BLaER1 (cell line): Measurements from ENCODE around the gene BLNK.
"Not testable (repeated sequence)": the region's sequence is repeated elsewhere in the genome, so short reads cannot be mapped to it uniquely, and the experiment has no call there.

Experiments
- H3K27ac ChIP-seq: shearing (Covaris generic); formaldehyde crosslinking; 2 replicates; pipeline ENCODE4 v1.8.1; 2022
- H3K27me3 ChIP-seq: shearing (Covaris generic); formaldehyde crosslinking; 2 replicates; pipeline ENCODE4 v1.8.1; 2022
- H3K36me3 ChIP-seq: shearing (Covaris generic); formaldehyde crosslinking; 2 replicates; pipeline ENCODE4 v1.8.1; 2022
- H3K4me1 ChIP-seq: shearing (Covaris generic); formaldehyde crosslinking; 2 replicates; pipeline ENCODE4 v1.8.1; 2022
- H3K4me2 ChIP-seq: shearing (Covaris generic); formaldehyde crosslinking; 2 replicates; pipeline ENCODE4 v1.8.1; 2022
- H3K4me3 ChIP-seq: shearing (Covaris generic); formaldehyde crosslinking; 2 replicates; pipeline ENCODE4 v1.8.1; 2022
- H3K9ac ChIP-seq: shearing (Covaris generic); formaldehyde crosslinking; 2 replicates; pipeline ENCODE4 v1.8.1; 2022
- H3K9me3 ChIP-seq: shearing (Covaris generic); formaldehyde crosslinking; 2 replicates; pipeline ENCODE4 v1.8.1; 2022
- H4K20me1 ChIP-seq: shearing (Covaris generic); formaldehyde crosslinking; 2 replicates; pipeline ENCODE4 v1.8.1; 2022
- Cebpa-rat ChIP-seq: shearing (Covaris generic); IDR thresholded peaks from 2 replicates; pipeline ENCODE4 v1.8.1; 2022

The BLNK gene

GRCh38 chr10:96217711-96218110 lies 53.7 kb downstream of the BLNK start:
- TF ChIP-seq Cebpa-rat: no peak
- Histone ChIP-seq H3K27me3 (no peaks in the 10 kb centered on the region), H4K20me1 (peaks cover 10% of the 10 kb centered on the region; the same call in 1 of the 2 replicates), H3K9ac (no peak overlapping the region), H3K27ac (no peak overlapping the region), H3K4me2 (no peak overlapping the region), H3K4me3 (no peak overlapping the region), H3K36me3 (peaks cover 96% of the 10 kb centered on the region), H3K9me3 (peaks cover 3% of the 10 kb centered on the region; the same call in 1 of the 2 replicates), H3K4me1 (peaks cover 7% of the 10 kb centered on the region)

GRCh38 chr10:96216775-96217174 lies 54.6 kb downstream of the BLNK start:
- TF ChIP-seq Cebpa-rat: no peak
- Histone ChIP-seq H3K9ac (no peak overlapping the region), H3K27me3 (no peaks in the 10 kb centered on the region), H3K36me3 (peaks cover 96% of the 10 kb centered on the region), H3K4me2 (no peak overlapping the region), H3K4me3 (no peak overlapping the region), H4K20me1 (peaks cover 11% of the 10 kb centered on the region; the same call in 1 of the 2 replicates), H3K9me3 (peaks cover 3% of the 10 kb centered on the region; the same call in 1 of the 2 replicates), H3K27ac (no peak overlapping the region), H3K4me1 (peaks cover 5% of the 10 kb centered on the region)

GRCh38 chr10:96212911-96213310 lies 58.5 kb downstream of the BLNK start:
- Histone ChIP-seq H4K20me1 (peaks cover 31% of the 10 kb centered on the region; the same call in 1 of the 2 replicates), H3K36me3 (peaks cover 96% of the 10 kb centered on the region), H3K9ac (no peak overlapping the region), H3K9me3 (no peaks in the 10 kb centered on the region), H3K27me3 (no peaks in the 10 kb centered on the region), H3K4me1 (peaks cover 22% of the 10 kb centered on the region), H3K27ac (no peak overlapping the region), H3K4me2 (no peak overlapping the region), H3K4me3 (no peak overlapping the region)
- no peak for TF ChIP-seq Cebpa-rat

GRCh38 chr10:96211764-96212163 lies 59.6 kb downstream of the BLNK start:
- no peak for TF ChIP-seq Cebpa-rat
- H3K27ac ChIP-seq: no peak overlapping the region
- no peaks in the 10 kb centered on the region for H3K9me3 ChIP-seq
- H4K20me1 ChIP-seq: peaks cover 33% of the 10 kb centered on the region; the same call in 1 of the 2 replicates
- H3K27me3 ChIP-seq: no peaks in the 10 kb centered on the region
- H3K4me1 ChIP-seq: peaks cover 23% of the 10 kb centered on the region
- H3K4me2 ChIP-seq: no peak overlapping the region
- H3K36me3 ChIP-seq: peaks cover 99% of the 10 kb centered on the region
- no peak overlapping the region for H3K4me3 ChIP-seq
- no peak overlapping the region for H3K9ac ChIP-seq

- Histone ChIP-seq H3K4me3 (no peak overlapping the region), H3K9me3 (no peaks in the 10 kb centered on the region), H4K20me1 (peaks cover 33% of the 10 kb centered on the region; the same call in 1 of the 2 replicates), H3K27ac (no peak overlapping the region), H3K9ac (no peak overlapping the region), H3K27me3 (no peaks in the 10 kb centered on the region), H3K4me1 (peaks cover 23% of the 10 kb centered on the region), H3K4me2 (peak overlapping the region; percentile 11), H3K36me3 (peaks cover 97% of the 10 kb centered on the region)
- no peak for TF ChIP-seq Cebpa-rat
Observed at GRCh38 chr10:96208946-96209345, 62.4 kb downstream of the BLNK start.

- H3K36me3 ChIP-seq: peaks cover 94% of the 10 kb centered on the region
- no peak overlapping the region for H3K9ac ChIP-seq
- 0 out of 2 replicates have a peak overlapping the region, but pooled peaks have one; percentile 3 for H3K27ac ChIP-seq
- no peaks in the 10 kb centered on the region for H3K27me3 ChIP-seq
- peak overlapping the region; percentile 11 for H3K4me2 ChIP-seq
- H3K4me3 ChIP-seq: no peak overlapping the region
- TF ChIP-seq Cebpa-rat: no peak
- H4K20me1 ChIP-seq: peaks cover 32% of the 10 kb centered on the region; the same call in 1 of the 2 replicates
- H3K9me3 ChIP-seq: no peaks in the 10 kb centered on the region
- peaks cover 23% of the 10 kb centered on the region for H3K4me1 ChIP-seq
Observed at GRCh38 chr10:96208271-96208670, 63.1 kb downstream of the BLNK start.

- Histone ChIP-seq H3K36me3 (peaks cover 90% of the 10 kb centered on the region), H3K9ac (no peak overlapping the region), H3K4me3 (no peak overlapping the region), H4K20me1 (peaks cover 11% of the 10 kb centered on the region; the same call in 1 of the 2 replicates), H3K27ac (no peak overlapping the region), H3K4me1 (peaks cover 23% of the 10 kb centered on the region), H3K27me3 (no peaks in the 10 kb centered on the region), H3K4me2 (no peak overlapping the region), H3K9me3 (no peaks in the 10 kb centered on the region)
- no peak for TF ChIP-seq Cebpa-rat
Observed at GRCh38 chr10:96205580-96205979, 65.8 kb downstream of the BLNK start.

GRCh38 chr10:96201525-96201924 lies 69.8 kb downstream of the BLNK start:
- peaks cover 88% of the 10 kb centered on the region for H3K36me3 ChIP-seq
- TF ChIP-seq Cebpa-rat: no peak
- no peaks in the 10 kb centered on the region for H4K20me1 ChIP-seq
- no peak overlapping the region for H3K27ac ChIP-seq
- H3K9ac ChIP-seq: no peak overlapping the region
- H3K4me1 ChIP-seq: no peaks in the 10 kb centered on the region
- no peak overlapping the region for H3K4me3 ChIP-seq
- no peaks in the 10 kb centered on the region for H3K9me3 ChIP-seq
- no peak overlapping the region for H3K4me2 ChIP-seq
- no peaks in the 10 kb centered on the region for H3K27me3 ChIP-seq

GRCh38 chr10:96189505-96189904 lies 81.9 kb downstream of the BLNK start:
- H3K4me3 ChIP-seq, H3K9ac ChIP-seq, H3K27ac ChIP-seq, H4K20me1 ChIP-seq, H3K4me2 ChIP-seq, H3K27me3 ChIP-seq, H3K4me1 ChIP-seq: not testable (repeated sequence)
- Histone ChIP-seq H3K36me3 (peaks cover 43% of the 10 kb centered on the region), H3K9me3 (peaks cover 50% of the 10 kb centered on the region)

- Histone ChIP-seq H3K27ac (no peak overlapping the region), H3K4me3 (no peak overlapping the region), H3K4me1 (no peaks in the 10 kb centered on the region), H3K9me3 (peaks cover 51% of the 10 kb centered on the region), H4K20me1 (no peaks in the 10 kb centered on the region), H3K4me2 (no peak overlapping the region), H3K36me3 (peaks cover 37% of the 10 kb centered on the region), H3K27me3 (no peaks in the 10 kb centered on the region), H3K9ac (no peak overlapping the region)
- TF ChIP-seq Cebpa-rat: no peak
Observed at GRCh38 chr10:96188916-96189315, 82.5 kb downstream of the BLNK start.

GRCh38 chr10:96188421-96188820 lies 82.9 kb downstream of the BLNK start:
- Histone ChIP-seq H3K36me3 (peaks cover 32% of the 10 kb centered on the region), H3K27ac (no peak overlapping the region), H3K4me3 (no peak overlapping the region), H3K27me3 (no peaks in the 10 kb centered on the region), H3K4me2 (no peak overlapping the region), H3K4me1 (no peaks in the 10 kb centered on the region), H3K9me3 (peaks cover 56% of the 10 kb centered on the region), H4K20me1 (no peaks in the 10 kb centered on the region), H3K9ac (no peak overlapping the region)
- no peak for TF ChIP-seq Cebpa-rat
